ENCODE measurements around the gene SFTA2.

SFTA2 gene

DNA sequence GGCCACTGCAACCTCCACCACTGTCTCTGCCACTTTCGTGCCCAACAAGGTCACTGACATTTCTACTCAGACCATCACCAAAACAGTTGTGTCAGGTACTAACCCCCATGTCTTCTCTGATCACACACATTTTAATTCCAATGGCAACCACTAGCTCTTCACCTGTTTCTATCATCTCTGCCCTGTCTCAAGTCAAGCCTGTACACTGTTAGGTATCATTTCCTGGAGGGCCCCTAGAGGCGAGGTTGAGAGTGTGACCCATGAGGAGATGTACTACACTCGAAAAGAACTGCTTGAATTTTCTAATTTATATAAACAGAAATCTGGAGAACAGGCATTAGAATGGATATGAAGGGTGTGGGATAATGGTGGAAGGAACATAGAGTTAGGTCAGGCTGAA, 34.2 kb upstream of the SFTA2 start:
- TF ChIP-seq, protein P1, sequence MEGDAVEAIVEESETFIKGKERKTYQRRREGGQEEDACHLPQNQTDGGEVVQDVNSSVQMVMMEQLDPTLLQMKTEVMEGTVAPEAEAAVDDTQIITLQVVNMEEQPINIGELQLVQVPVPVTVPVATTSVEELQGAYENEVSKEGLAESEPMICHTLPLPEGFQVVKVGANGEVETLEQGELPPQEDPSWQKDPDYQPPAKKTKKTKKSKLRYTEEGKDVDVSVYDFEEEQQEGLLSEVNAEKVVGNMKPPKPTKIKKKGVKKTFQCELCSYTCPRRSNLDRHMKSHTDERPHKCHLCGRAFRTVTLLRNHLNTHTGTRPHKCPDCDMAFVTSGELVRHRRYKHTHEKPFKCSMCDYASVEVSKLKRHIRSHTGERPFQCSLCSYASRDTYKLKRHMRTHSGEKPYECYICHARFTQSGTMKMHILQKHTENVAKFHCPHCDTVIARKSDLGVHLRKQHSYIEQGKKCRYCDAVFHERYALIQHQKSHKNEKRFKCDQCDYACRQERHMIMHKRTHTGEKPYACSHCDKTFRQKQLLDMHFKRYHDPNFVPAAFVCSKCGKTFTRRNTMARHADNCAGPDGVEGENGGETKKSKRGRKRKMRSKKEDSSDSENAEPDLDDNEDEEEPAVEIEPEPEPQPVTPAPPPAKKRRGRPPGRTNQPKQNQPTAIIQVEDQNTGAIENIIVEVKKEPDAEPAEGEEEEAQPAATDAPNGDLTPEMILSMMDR (IDR thresholded peaks at IDR 0.05), result no peak
- no peak for TF ChIP-seq ZFX (IDR thresholded peaks at IDR 0.05; ENCODE audit: borderline replicate concordance)
- H3K27ac ChIP-seq, result no peak overlapping the region

DNA sequence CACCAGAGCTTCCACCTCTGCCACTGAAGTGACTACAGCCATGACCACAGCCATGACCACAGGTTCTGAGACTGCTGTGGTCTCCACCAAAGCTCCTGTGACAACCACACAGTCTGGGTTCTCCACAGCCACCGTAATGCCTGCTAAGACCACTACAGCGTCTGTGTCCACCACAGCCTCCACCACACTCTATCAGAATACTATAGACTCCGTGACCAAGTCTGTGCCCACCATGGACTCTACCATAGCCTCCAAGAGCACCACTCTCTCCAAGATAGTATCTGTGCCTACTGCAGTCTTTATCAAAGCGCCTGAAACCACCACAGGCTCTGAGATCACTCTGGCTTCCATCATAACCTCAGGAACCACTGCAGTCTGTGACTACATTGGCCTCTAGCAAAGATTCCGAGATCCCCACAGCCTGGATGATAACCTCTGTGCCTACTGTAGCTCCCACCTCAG, 33.2 kb upstream of the SFTA2 start:
- H3K27ac ChIP-seq, result no peak overlapping the region
- no peak for TF ChIP-seq ZFX (IDR thresholded peaks at IDR 0.05; ENCODE audit: borderline replicate concordance)
- TF ChIP-seq, protein P1 (IDR thresholded peaks at IDR 0.05), result no peak

- TF ChIP-seq, protein P1 (IDR thresholded peaks at IDR 0.05), result no peak
- TF ChIP-seq ZFX (IDR thresholded peaks at IDR 0.05; ENCODE audit: borderline replicate concordance), result no peak
- H3K27ac ChIP-seq, result no peak overlapping the region
Observed at GRCh38 chr6:30964075-30964474, 32.1 kb upstream of the SFTA2 start.

GRCh38 chr6:30963641-30964040, 31.7 kb upstream of the SFTA2 start:
- TF ChIP-seq, protein P1 (IDR thresholded peaks at IDR 0.05), result no peak
- no peak for TF ChIP-seq ZFX (IDR thresholded peaks at IDR 0.05; ENCODE audit: borderline replicate concordance)

GRCh38 chr6:30962716-30963115, 30.7 kb upstream of the SFTA2 start:
- no peak for TF ChIP-seq ZFX (IDR thresholded peaks at IDR 0.05; ENCODE audit: borderline replicate concordance)
- TF ChIP-seq, protein P1 (IDR thresholded peaks at IDR 0.05), result no peak
- no peak overlapping the region for H3K27ac ChIP-seq

More at GRCh38 chr6:30963641-30964040, 31.7 kb upstream of the SFTA2 start:
- H3K27ac ChIP-seq, result no peak overlapping the region

- no peak for TF ChIP-seq ZFX (IDR thresholded peaks at IDR 0.05; ENCODE audit: borderline replicate concordance)
- TF ChIP-seq, protein P1 (IDR thresholded peaks at IDR 0.05), result no peak
- H3K27ac ChIP-seq, result no peak overlapping the region
Observed at GRCh38 chr6:30960907-30961673, 29.1 kb upstream of the SFTA2 start.

DNA sequence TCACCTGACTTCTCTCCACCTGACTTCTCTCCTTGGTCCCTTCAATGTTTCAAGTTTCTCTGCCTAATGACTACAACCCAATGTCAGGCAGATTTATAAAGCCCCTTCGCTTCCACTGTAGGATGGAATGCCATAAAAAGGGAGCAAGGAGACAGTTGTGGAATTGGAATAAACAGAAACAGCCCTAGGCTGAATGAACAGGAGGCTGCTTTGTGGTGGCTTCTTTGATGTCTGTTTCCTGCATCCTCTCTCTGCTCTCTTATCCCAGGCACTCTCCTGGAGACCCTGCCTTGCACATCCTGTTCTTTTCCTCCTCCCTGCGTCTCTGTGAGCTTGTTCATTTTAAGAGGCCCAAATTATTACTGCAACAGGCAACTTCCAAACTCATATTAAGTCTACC, 25.7 kb upstream of the SFTA2 start:
- TF ChIP-seq ZFX (IDR thresholded peaks at IDR 0.05; ENCODE audit: borderline replicate concordance), result no peak
- TF ChIP-seq, protein P1 (IDR thresholded peaks at IDR 0.05), result no peak

More for the DNA sequence above, 25.7 kb upstream of the SFTA2 start:
- H3K27ac ChIP-seq, result no peak overlapping the region
